IMR-90 (cell line): ENCODE results near the gene TLCD4. TPM values are rescaled to one million over a fixed set of nuclear protein-coding genes. Genes with fewer than 3 reads are reported as not detected.

Experiments
- ATAC-seq: fragments of 200-7000 bp; cut with Tn5 transposase; 2 replicates; pipeline ENCODE4 v1.9.1; 2020; ENCODE audit warnings: low read depth, mild to moderate bottlenecking, moderate library complexity
- BruUV-seq: library from RNA; stranded (reverse); fragments of 400-500 nt; replicated peaks from 2 replicates; lab custom pipeline; 2021; lab: Mats Ljungman, UMichigan
- CTCF ChIA-PET: fragments of 300-600 bp; formaldehyde crosslinking; extraction: SDS; loops from one replicate; lab custom pipeline; 2021; ENCODE audit warnings: antibody characterized with exemption; lab: Yijun Ruan, JAX
- POLR2A ChIA-PET: fragments of 300-600 bp; sonication (Branson Sonifier 250); formaldehyde crosslinking; loops from one replicate; lab custom pipeline; 2022; ENCODE audit warnings: antibody characterized with exemption; ENCODE audit not compliant: unreplicated experiment; lab: Charles Lee
- DNase-seq: peaks from one replicate; pipeline ENCODE4 v3.0.0; 2013
- H2AFZ ChIP-seq: replicated peaks from 2 replicates; pipeline ENCODE3; 2013; ENCODE audit warnings: low read length, mild to moderate bottlenecking; ENCODE audit not compliant: poor library complexity
- H2AK5ac ChIP-seq: 2 replicates; pipeline ENCODE4 v1.6.1; 2013; ENCODE audit warnings: low read depth, low read length, inconsistent platforms
- H2AK9ac ChIP-seq: replicated peaks from 2 replicates; pipeline ENCODE3; 2013; ENCODE audit warnings: mild to moderate bottlenecking, low read depth, low read length, moderate library complexity; ENCODE audit not compliant: poor library complexity
- H2BK120ac ChIP-seq: 2 replicates; pipeline ENCODE4 v1.6.1; 2013; ENCODE audit warnings: low read depth, low read length, inconsistent platforms
- H2BK15ac ChIP-seq: 3 replicates; pipeline ENCODE4 v1.6.1; 2013; ENCODE audit warnings: low read depth, low read length, inconsistent platforms
- H2BK20ac ChIP-seq: 2 replicates; pipeline ENCODE4 v1.6.1; 2013; ENCODE audit warnings: low read depth, mild to moderate bottlenecking, inconsistent platforms, low read length, moderate library complexity
- H2BK5ac ChIP-seq: 2 replicates; pipeline ENCODE4 v1.6.1; 2013; ENCODE audit warnings: mild to moderate bottlenecking, low read depth, low read length, inconsistent platforms; ENCODE audit not compliant: poor library complexity, severe bottlenecking
- H3K14ac ChIP-seq: replicated peaks from 2 replicates; pipeline ENCODE4 v1.6.1; 2013; ENCODE audit warnings: low read depth, low read length, inconsistent platforms
- H3K18ac ChIP-seq: 2 replicates; pipeline ENCODE4 v1.6.1; 2013; ENCODE audit warnings: low read depth, low read length, control low read depth
- H3K23ac ChIP-seq: 2 replicates; pipeline ENCODE4 v1.6.1; 2013; ENCODE audit warnings: low read depth, low read length, inconsistent platforms
- H3K27ac ChIP-seq: 2 replicates; pipeline ENCODE4 v1.5.1; 2013; ENCODE audit warnings: mild to moderate bottlenecking, control low read depth, low read length; ENCODE audit not compliant: insufficient read depth
- H3K27me3 ChIP-seq: 2 replicates; pipeline ENCODE4 v1.6.1; 2013; ENCODE audit warnings: low read length; ENCODE audit not compliant: control insufficient read depth, insufficient read depth
- H3K36me3 ChIP-seq: 2 replicates; pipeline ENCODE4 v1.6.1; 2013; ENCODE audit warnings: low read length, mixed read lengths; ENCODE audit not compliant: control insufficient read depth, insufficient read depth
- H3K4ac ChIP-seq: 2 replicates; pipeline ENCODE4 v1.6.1; 2013; ENCODE audit warnings: low read depth, low read length, inconsistent platforms
- H3K4me1 ChIP-seq: 2 replicates; pipeline ENCODE4 v1.6.1; 2013; ENCODE audit warnings: low read length, mixed read lengths; ENCODE audit not compliant: control insufficient read depth, insufficient read depth
- H3K4me2 ChIP-seq: 2 replicates; pipeline ENCODE4 v1.6.1; 2013; ENCODE audit warnings: low read depth, mild to moderate bottlenecking, control low read depth, low read length, moderate library complexity
- H3K4me3 ChIP-seq: 2 replicates; pipeline ENCODE4 v1.5.1; 2013; ENCODE audit warnings: low read depth, mild to moderate bottlenecking, control low read depth, low read length, moderate library complexity; ENCODE audit not compliant: insufficient read depth
- H3K56ac ChIP-seq: 2 replicates; pipeline ENCODE4 v1.6.1; 2013; ENCODE audit warnings: low read length, inconsistent platforms; ENCODE audit not compliant: insufficient read depth; ENCODE audit errors: extremely low read depth
- H3K79me1 ChIP-seq, 2 experiments: 2 replicates each; pipeline ENCODE4 v1.6.1; 2013; ENCODE audit warnings: low read length in 2 of 2, inconsistent platforms in 1 of 2, low read depth in 1 of 2
- H3K9ac ChIP-seq: 2 replicates; pipeline ENCODE4 v1.6.1; 2013; ENCODE audit warnings: low read depth, low read length, control low read depth
- H3K9me1 ChIP-seq: 2 replicates; pipeline ENCODE4 v1.6.1; 2013; ENCODE audit warnings: low read length, inconsistent platforms; ENCODE audit not compliant: insufficient read depth
- H3K9me3 ChIP-seq: 2 replicates; pipeline ENCODE4 v1.6.1; 2013; ENCODE audit warnings: low read length; ENCODE audit not compliant: control insufficient read depth, insufficient read depth
- H4K20me1 ChIP-seq: 2 replicates; pipeline ENCODE4 v1.6.1; 2013; ENCODE audit warnings: low read length, inconsistent platforms; ENCODE audit not compliant: insufficient read depth
- H4K5ac ChIP-seq: 2 replicates; pipeline ENCODE4 v1.6.1; 2013; ENCODE audit warnings: mild to moderate bottlenecking, low read depth, low read length, control low read depth
- H4K8ac ChIP-seq, 2 experiments: 2 replicates each; pipeline ENCODE4 v1.6.1; 2013; ENCODE audit warnings: low read depth in 2 of 2, low read length in 2 of 2, control low read depth in 1 of 2, inconsistent platforms in 1 of 2
- H4K91ac ChIP-seq: 2 replicates; pipeline ENCODE4 v1.6.1; 2013; ENCODE audit warnings: low read depth, low read length, inconsistent platforms; ENCODE audit not compliant: insufficient read depth
- CEBPB ChIP-seq: IDR thresholded peaks from 2 replicates; pipeline ENCODE4 v1.6.1; 2012; ENCODE audit warnings: low read depth, low read length, improper control_type of control experiment
- CTCF ChIP-seq: conservative IDR thresholded peaks from 2 replicates; pipeline ENCODE4 v1.5.1; 2012; ENCODE audit warnings: mild to moderate bottlenecking, low read depth, low read length, improper control_type of control experiment
- ELK1 ChIP-seq: fragments of 150-350 bp; IDR thresholded peaks from 2 replicates; pipeline ENCODE4 v1.6.1; 2016; ENCODE audit warnings: low read depth, mild to moderate bottlenecking, low read length, moderate library complexity, borderline replicate concordance
- MAFK ChIP-seq: IDR thresholded peaks from 2 replicates; pipeline ENCODE4 v1.6.1; 2012; ENCODE audit warnings: low read depth, low read length, improper control_type of control experiment
- MXI1 ChIP-seq: IDR thresholded peaks from 2 replicates; pipeline ENCODE4 v1.6.1; 2012; ENCODE audit warnings: low read depth, mild to moderate bottlenecking, low read length, moderate library complexity, borderline replicate concordance
- NFE2L2 ChIP-seq: fragments of 150-350 bp; IDR thresholded peaks from 2 replicates; pipeline ENCODE4 v1.6.1; 2016; ENCODE audit warnings: low read depth, mild to moderate bottlenecking, low read length
- RAD21 ChIP-seq: IDR thresholded peaks from 2 replicates; pipeline ENCODE4 v1.6.1; 2012; ENCODE audit warnings: low read length, improper control_type of control experiment
- RCOR1 ChIP-seq: IDR thresholded peaks from 2 replicates; pipeline ENCODE4 v1.6.1; 2012; ENCODE audit warnings: mild to moderate bottlenecking, low read length, improper control_type of control experiment; ENCODE audit not compliant: insufficient replicate concordance
- RFX5 ChIP-seq: IDR thresholded peaks from 2 replicates; pipeline ENCODE4 v1.8.0; 2012; ENCODE audit warnings: low read depth, mild to moderate bottlenecking, low read length, moderate library complexity
- SMC3 ChIP-seq: fragments of 150-350 bp; IDR thresholded peaks from 2 replicates; pipeline ENCODE4 v1.6.1; 2016; ENCODE audit warnings: low read depth, mild to moderate bottlenecking, antibody characterized with exemption, low read length, moderate library complexity
- dilution Hi-C: fragments of 300-500 bp; cut with HindIII; formaldehyde crosslinking; loops from one replicate; pipeline ENCODE4 v1.14.3; 2018; ENCODE audit warnings: low sequenced_read_pairs; ENCODE audit not compliant: unreplicated experiment
- in situ Hi-C: fragments of 300-500 bp; cut with MboI; formaldehyde crosslinking; loops from 3 replicates; pipeline ENCODE4 v1.14.3; 2019; ENCODE audit warnings: low sequenced_read_pairs, inconsistent platforms, mixed read lengths
- intact Hi-C: fragments of 100-400 bp; cut with micrococcal nuclease; formaldehyde crosslinking; loops from 2 replicates; pipeline ENCODE4 v1.10.0; 2022
- polyA plus RNA-seq, 3 experiments: library from polyadenylated mRNA; depleted of rRNA; stranded (reverse); fragments of >200 nt; gene quantifications; 2 replicates each; pipeline ENCODE4 v1.2.3, GENCODE V29; 2012; ENCODE audit warnings: low replicate concordance in 1 of 3
- total RNA-seq: library from RNA; depleted of rRNA; stranded (reverse); fragments of >200 nt; gene quantifications from 2 replicates; pipeline ENCODE4 v1.2.3, GENCODE V29; 2012

TLCD4 gene
- total and polyA plus RNA-seq, 2 of the 4 experiments (the other 2 are of a cell fraction) = 0.22 to 0.36 TPM

- ATAC-seq (no peak), DNase-seq (no peak)
- Histone ChIP-seq H4K91ac (no peak overlapping the region), H3K18ac (no peak overlapping the region), H3K23ac (no peak overlapping the region), H4K8ac (no peak overlapping the region), H3K27me3 (no peaks in the 10 kb centered on the region), H3K4me1 (no peaks in the 10 kb centered on the region), H3K79me1 (no peaks in the 10 kb centered on the region), H3K14ac (no peak overlapping the region), H3K9ac (no peak overlapping the region), H2BK15ac (no peak overlapping the region), H3K27ac (no peak overlapping the region), H2BK5ac (no peak overlapping the region), H3K4me2 (no peak overlapping the region), H2BK120ac (no peak overlapping the region), H4K20me1 (no peaks in the 10 kb centered on the region), H2AK9ac (no peak overlapping the region), H2AK5ac (no peak overlapping the region), H3K56ac (no peak overlapping the region), H2BK20ac (no peak overlapping the region), H2AFZ (no peak overlapping the region), H3K36me3 (no peaks in the 10 kb centered on the region), H3K9me1 (no peaks in the 10 kb centered on the region), H3K4ac (no peak overlapping the region), H3K4me3 (no peak overlapping the region), H3K9me3 (no peaks in the 10 kb centered on the region), H4K5ac (no peak overlapping the region)
- TF ChIP-seq MXI1 (no peak), MAFK (no peak), CTCF (no peak), NFE2L2 (no peak), SMC3 (no peak), RFX5 (no peak), RAD21 (no peak), CEBPB (no peak), RCOR1 (no peak), ELK1 (no peak)
- intact Hi-C loops (no loop called here), dilution Hi-C loops (no loop called here), in situ Hi-C loops (no loop called here)
- ChIA-PET CTCF (no interaction called here), POLR2A (no interaction called here)
- BruUV-seq = no TSS peak
Observed at GRCh38 chr1:95133687-95134086, 16.5 kb downstream of the TLCD4 start.
